Activated CD4-positive, CD25-positive, alpha-beta regulatory T cell (primary cell): ENCODE data around the gene ADAR.

Experiments used
- DNase-seq, 4 experiments: peaks; one replicate each; lab custom pipeline; 2025; lab: John Stamatoyannopoulos, UW

Gene ADAR

GRCh38 chr1:154582885-154583284, 25.1 kb downstream of the ADAR start:
- no peak for DNase-seq

GRCh38 chr1:154581766-154582165, 26.2 kb downstream of the ADAR start:
- DNase-seq, result no peak

- no peak for DNase-seq
Observed at GRCh38 chr1:154579374-154579773, 28.6 kb downstream of the ADAR start.

GRCh38 chr1:154578058-154578418, 29.9 kb downstream of the ADAR start:
- DNase-seq, result no peak

GRCh38 chr1:154577346-154578057, 30.5 kb downstream of the ADAR start:
- no peak for DNase-seq

- no peak for DNase-seq
Observed at GRCh38 chr1:154575951-154576566, 31.9 kb downstream of the ADAR start.

GRCh38 chr1:154575147-154575927, 32.6 kb downstream of the ADAR start:
- no peak for DNase-seq

- no peak for DNase-seq
Observed at GRCh38 chr1:154574716-154575115, 33.3 kb downstream of the ADAR start.

- DNase-seq, result no peak
Observed at GRCh38 chr1:154573168-154573510, 34.8 kb downstream of the ADAR start.

GRCh38 chr1:154572468-154573167, 35.4 kb downstream of the ADAR start:
- DNase-seq, result no peak

GRCh38 chr1:154571964-154572288, 36.1 kb downstream of the ADAR start:
- no peak for DNase-seq

GRCh38 chr1:154571244-154571963, 36.6 kb downstream of the ADAR start:
- no peak for DNase-seq

- DNase-seq, result no peak
Observed at GRCh38 chr1:154568157-154568815, 39.7 kb downstream of the ADAR start.

- DNase-seq, result peak; percentile 30 to 57 (median 44)
Observed at GRCh38 chr1:154567386-154568156, 40.4 kb downstream of the ADAR start, which contains the start of gene CHRNB2. CHRNB2 (plus strand) TSS chr1:154567778; CDS start chr1:154568045, 267 bp downstream.

- no peak for DNase-seq
Observed at GRCh38 chr1:154565876-154566275, 42.1 kb downstream of the ADAR start.

- DNase-seq, result peak; percentile 50 to 66 (median 62)
Observed at GRCh38 chr1:154559466-154560044, 48.4 kb downstream of the ADAR start.

- peak; percentile 97 to 99 (median 98) for DNase-seq
Observed at GRCh38 chr1:154558720-154559465, 49.1 kb downstream of the ADAR start.

GRCh38 chr1:154557939-154558719, 49.9 kb downstream of the ADAR start, which contains the start of gene UBE2Q1:
UBE2Q1 (minus strand) TSS chr1:154558662; CDS start chr1:154558553, 109 bp downstream.
- peak in 2 of 4 experiments; percentile 49 for DNase-seq
